GM21786 (cell line): ENCODE data around the gene ARHGEF17.

ENCODE experiments used
- ATAC-seq: cut with Tn5 transposase; IDR thresholded peaks from one replicate; pipeline ENCODE4 v1.9.1; 2021; ENCODE audit not compliant: unreplicated experiment

Gene ARHGEF17

DNA sequence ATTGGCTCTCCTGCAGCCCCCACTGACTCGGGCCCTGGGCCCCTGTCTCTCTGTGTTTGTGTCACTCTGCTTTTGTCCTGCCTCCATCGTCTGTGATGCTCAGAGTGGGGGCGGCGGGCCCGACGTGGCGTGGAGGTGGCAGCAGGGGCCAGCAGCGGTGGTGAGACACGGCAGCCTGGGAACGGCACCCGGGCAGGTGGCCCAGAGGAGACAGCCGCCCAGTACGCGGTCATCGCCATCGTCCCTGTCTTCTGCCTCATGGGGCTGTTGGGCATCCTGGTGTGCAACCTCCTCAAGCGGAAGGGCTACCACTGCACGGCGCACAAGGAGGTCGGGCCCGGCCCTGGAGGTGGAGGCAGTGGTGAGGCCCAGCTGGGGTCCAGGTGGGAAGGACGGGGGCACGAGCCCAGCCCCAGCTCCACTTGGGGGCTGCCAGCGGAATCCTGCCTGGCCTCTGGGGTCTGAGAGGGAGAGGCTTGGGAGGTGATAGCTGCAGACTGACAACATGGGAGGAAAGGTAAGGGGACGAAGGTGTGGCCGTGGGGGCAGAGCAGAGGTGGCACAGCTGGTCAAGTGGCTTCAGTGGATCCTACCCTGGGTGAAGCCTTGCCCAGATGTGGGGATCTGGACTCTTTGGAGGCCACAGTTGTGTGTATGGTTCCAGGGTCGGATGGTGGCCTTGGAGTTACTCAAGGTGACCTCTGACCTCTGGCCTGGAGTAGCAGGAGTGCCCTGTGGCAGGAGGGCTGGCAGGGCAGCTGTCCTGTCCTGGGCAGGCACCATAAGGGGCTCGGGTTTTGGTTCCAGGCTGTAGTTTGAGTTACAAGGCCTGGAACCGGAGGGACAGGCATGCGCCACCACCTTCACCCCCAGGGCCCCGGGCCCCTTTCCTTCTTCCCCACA is 84.3 kb downstream of the ARHGEF17 start:
- no peak for ATAC-seq

GRCh38 chr11:73393011-73393380 is 84.9 kb downstream of the ARHGEF17 start:
- no peak for ATAC-seq

GRCh38 chr11:73393479-73394415 is 85.7 kb downstream of the ARHGEF17 start:
- ATAC-seq = no peak

GRCh38 chr11:73394416-73395296 is 86.6 kb downstream of the ARHGEF17 start:
- no peak for ATAC-seq

- no peak for ATAC-seq
These were observed 87.5 kb downstream of the ARHGEF17 start for GRCh38 chr11:73395297-73396208.

DNA sequence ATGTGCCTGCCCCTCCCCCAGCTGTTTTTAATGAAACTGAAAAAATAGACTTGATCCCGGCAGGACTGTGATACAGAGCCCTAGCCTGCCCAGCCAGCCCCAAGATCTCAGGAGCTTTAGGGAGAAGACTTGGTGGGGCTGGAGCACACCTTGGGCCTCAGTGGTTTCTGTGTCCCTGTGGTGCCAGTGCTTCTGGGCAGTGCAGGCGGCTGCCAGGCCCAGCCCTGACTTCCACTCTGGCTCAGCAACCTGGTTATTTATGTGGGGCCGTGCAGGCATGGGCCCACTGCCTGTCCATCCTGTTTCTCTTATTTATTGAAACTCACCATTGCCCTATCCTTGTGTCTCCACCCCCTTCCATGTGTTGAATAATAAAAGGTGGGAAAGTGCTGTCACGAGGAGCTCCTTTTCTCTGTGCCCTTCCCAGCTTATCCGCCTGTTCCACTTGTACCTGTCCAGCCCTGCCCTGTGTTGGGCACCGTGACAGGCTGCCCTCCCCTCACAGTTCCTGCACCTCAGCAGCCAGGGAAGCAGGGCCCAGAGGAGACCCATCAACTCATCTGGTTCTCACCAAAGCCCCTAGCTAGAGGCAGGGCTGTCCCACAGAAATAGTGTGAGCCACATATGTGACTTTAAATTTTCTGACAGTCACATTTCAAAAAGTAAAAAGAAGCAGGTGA is 88.3 kb downstream of the ARHGEF17 start:
- no peak for ATAC-seq

DNA sequence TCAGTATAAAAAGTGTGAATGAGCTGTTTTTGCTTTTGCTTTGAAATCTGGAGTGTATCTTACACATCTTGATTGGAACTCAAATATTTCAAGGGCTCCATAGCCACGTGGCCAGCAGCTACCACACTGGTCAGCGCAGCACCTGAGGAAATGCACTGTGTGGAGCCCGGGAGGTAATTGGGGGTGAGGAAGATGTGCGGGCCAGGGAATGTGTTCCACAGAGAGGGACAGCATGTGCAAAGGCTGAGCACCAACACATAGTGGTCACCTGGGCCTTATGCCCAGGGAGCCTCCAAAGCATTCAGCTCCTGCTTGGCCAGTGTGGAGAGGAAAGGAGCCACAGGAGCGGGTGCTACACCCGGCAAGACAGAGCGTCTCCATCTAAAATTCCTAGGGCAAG is 88.9 kb downstream of the ARHGEF17 start:
- no peak for ATAC-seq

DNA sequence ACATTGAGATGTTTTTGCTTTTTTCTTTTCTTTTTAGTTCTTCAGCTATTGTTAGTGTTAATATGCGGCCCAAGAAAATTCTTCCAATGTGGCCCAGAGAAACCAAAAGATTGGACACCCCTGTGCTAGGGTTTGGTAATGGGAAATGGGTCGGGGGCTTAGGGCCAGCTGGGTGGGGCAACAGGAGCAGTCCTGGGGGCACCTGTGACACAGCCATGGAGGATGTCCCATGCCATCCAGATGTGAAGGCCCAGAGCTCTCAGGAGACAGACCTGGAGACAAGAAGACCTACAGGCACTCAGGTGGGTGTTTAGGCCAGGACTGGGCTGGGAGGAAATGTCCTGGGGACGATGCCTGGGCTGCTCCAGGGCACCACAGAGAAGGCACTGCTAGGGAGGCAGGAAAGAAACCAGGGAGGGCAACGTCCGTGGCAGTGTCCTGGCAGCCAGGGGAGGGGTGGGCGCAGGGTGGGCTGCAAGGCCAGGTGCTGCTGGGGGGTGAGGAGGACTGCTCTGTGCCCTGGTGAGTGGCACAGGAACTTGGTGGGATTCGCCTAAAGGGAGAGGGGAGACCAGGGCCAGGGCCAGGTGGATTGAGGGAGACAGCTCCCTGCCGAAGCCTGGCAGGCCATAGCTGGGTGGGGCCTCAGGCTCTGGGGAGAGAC is 89.5 kb downstream of the ARHGEF17 start:
- no peak for ATAC-seq

DNA sequence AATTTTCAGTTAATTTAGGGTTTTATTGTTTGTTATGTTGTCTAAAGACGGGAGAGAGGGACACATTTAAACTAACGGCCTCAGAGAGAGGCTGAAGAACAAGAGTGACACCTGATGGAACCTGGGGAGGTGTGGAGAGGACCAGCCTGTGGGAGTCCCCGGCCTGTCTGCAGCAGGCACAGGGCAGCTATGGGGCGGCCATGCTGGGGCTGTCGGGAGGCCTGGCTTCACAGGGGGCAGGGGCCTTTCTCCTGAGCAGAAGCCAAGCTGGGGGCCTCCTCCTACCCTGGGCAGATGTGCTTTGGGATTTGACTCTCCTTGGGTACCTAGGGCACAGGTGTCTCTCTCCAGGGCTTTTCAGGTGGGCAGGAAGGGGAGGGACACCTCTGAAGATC is 90.1 kb downstream of the ARHGEF17 start:
- no peak for ATAC-seq

DNA sequence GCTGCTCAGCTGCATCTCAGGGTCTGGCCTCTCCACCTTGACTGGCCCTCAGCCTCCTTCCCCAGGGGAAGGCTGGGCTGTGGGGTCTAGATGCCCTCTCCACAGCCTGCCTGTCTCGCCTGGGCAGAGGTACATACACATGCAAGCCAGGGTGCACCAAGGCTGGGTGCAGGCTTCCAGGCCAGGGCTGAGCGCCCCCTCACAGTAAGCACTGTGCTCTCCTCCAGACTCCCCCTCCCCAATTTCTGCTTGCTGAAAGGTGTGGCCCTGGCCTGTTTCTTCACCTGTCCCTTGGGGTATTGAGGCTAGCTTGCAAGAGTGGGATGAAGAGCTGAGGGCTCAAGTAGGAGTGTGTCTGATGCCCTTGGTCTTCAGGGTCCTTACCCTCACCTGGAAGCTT is 90.6 kb downstream of the ARHGEF17 start:
- no peak for ATAC-seq

GRCh38 chr11:73399159-73399590 is 91.1 kb downstream of the ARHGEF17 start:
- no peak for ATAC-seq

DNA sequence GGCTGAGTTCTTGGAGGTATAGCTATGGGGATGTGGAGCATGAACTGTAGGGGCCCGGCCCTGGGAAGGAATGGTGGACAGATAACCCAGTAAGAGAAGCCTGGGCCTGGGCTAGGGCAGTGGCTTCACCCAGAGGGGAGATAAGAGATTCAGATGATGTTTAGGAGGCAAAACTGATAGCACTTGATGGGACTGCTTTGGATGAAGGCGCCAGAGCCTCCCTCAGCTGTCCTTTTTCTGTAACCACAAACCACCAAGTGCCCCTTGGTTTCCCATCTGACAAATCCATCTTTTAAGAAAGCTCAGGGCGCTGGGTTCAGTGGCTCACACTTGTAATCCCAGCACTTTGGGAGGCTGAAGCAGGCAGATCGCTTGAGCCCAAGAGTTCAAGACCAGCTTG is 91.6 kb downstream of the ARHGEF17 start:
- ATAC-seq = no peak

- no peak for ATAC-seq
These were observed 92.2 kb downstream of the ARHGEF17 start for GRCh38 chr11:73400293-73400692.

GRCh38 chr11:73401217-73401923 is 93.3 kb downstream of the ARHGEF17 start:
- no peak for ATAC-seq

DNA sequence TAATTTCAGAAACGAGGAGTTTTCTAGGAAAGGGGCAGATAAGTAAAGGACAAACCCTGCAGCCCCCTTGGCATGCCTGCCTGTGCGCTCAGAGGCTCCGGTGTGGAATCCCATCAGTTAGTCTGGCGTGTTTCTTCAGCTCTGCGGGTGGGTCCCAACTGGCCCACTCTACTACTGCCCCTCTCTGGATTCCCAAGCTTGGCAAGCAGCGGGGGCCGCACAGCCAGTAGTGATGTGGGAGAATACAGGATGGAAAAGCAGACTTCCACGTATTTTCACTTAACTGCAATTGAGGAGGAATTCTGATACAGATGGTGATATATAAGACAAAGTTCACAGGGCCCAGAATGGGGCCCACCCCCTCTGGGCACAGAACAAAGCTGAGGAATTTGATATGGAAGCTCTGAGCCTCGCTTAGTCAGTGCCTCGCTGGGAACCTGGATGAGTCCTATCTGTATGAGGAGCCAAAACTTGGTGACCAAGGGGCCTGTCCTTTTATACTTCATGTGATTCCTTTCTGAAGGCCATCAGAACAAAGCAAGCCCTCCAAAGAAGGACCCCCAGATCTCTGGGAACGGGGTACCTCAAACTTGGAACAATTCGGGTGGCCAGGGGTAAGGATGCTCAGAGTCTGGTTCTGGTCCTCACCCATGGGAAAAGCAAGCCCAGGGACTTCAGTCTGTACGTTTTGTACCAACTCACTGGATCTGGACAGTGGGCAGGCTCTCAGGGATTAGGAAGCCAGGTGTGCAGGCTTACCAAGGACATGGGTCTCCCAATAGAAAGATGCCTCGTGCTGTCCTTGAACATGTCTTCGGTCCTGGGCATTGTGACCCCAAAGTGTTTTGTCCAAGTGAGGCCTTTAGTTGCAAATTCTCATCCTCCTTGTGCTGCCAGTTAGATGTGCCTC is 94.1 kb downstream of the ARHGEF17 start:
- no peak for ATAC-seq

DNA sequence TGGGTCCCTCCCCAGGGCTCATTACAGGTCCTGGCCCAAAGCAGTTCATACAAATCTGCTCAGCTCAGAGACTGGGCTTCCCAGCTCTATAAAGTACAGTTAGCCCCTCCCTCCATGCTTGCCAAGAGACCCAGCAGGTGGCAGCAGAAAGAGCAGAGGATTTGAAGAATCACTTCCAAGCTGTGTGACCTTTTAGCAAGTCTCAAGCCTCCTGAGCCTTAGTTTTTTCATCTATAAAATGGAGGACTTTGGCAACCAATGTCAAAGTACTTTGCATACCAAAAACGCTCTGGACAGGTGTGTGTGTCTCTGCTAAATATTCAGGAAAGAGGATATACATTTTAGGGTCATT is 94.7 kb downstream of the ARHGEF17 start:
- no peak for ATAC-seq

DNA sequence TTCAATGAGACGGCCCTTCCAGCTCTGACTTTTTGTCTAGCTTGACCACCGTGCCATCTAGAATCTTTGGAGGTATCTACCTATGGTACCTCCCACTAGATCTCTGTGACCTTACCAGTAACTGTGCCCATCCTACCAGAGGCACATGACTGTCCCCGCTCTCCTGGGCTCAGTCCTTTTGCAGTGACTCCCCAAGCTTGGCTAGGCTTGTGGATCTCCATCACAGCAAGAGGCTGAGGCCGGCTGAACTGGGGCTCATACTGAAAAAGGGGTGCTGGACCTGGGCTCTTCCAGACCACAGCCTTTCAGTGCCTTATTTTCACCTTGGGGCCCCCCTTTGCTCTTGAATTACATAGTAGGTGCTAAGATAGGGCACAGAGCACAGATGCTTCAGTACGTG is 95.5 kb downstream of the ARHGEF17 start:
- no peak for ATAC-seq
